ENCODE data around the gene SPON1.

SPON1 gene

GRCh38 chr11:14109742-14110141, 147.2 kb downstream of the SPON1 start:
- Histone ChIP-seq H2AFZ (ENCODE audit: low read length) (no peak overlapping the region), H3K36me3 (ENCODE audit: insufficient read depth, low read length) (no peaks in the 10 kb centered on the region)
- TF ChIP-seq EZH2 (IDR thresholded peaks at IDR 0.05; ENCODE audit: borderline replicate concordance, low read length) (no peak), CTCF (IDR thresholded peaks at IDR 0.05; ENCODE audit: low read length) (no peak)

GRCh38 chr11:14110629-14111028, 148.1 kb downstream of the SPON1 start:
- no peaks in the 10 kb centered on the region for H4K20me1 ChIP-seq (ENCODE audit: insufficient read depth, low read length)
- TF ChIP-seq EZH2 (IDR thresholded peaks at IDR 0.05; ENCODE audit: borderline replicate concordance, low read length) (no peak), CTCF (IDR thresholded peaks at IDR 0.05; ENCODE audit: low read length) (no peak)
- no peak overlapping the region for H3K9ac ChIP-seq (ENCODE audit: low read length)
- H2AFZ ChIP-seq (ENCODE audit: low read length) = no peak overlapping the region
- no peak overlapping the region for H3K4me3 ChIP-seq (ENCODE audit: low read depth, low read length, poor library complexity, severe bottlenecking)
- no peaks in the 10 kb centered on the region for H3F3A ChIP-seq (ENCODE audit: insufficient read depth, low read length)
- H3K4me1 ChIP-seq (ENCODE audit: insufficient read depth, low read length, severe bottlenecking) = no peaks in the 10 kb centered on the region
- H3K36me3 ChIP-seq (ENCODE audit: insufficient read depth, low read length) = no peaks in the 10 kb centered on the region
- H3K79me2 ChIP-seq (ENCODE audit: insufficient read depth, low read length) = no peaks in the 10 kb centered on the region
- H3K27me3 ChIP-seq (ENCODE audit: insufficient read depth, low read length) = no peaks in the 10 kb centered on the region
- no peaks in the 10 kb centered on the region for H3K9me3 ChIP-seq (ENCODE audit: low read length)
- no peak overlapping the region for H3K4me2 ChIP-seq (ENCODE audit: low read length)
- H3K27ac ChIP-seq (ENCODE audit: low read depth, low read length, poor library complexity, severe bottlenecking) = no peak overlapping the region
- H3K9me2 ChIP-seq (ENCODE audit: low read depth, low read length) = no peaks in the 10 kb centered on the region

More at GRCh38 chr11:14109742-14110141, 147.2 kb downstream of the SPON1 start:
- H3K27ac ChIP-seq (ENCODE audit: low read depth, low read length, poor library complexity, severe bottlenecking) = no peak overlapping the region
- no peak overlapping the region for H3K9ac ChIP-seq (ENCODE audit: low read length)
- no peaks in the 10 kb centered on the region for H3K27me3 ChIP-seq (ENCODE audit: insufficient read depth, low read length)
- no peaks in the 10 kb centered on the region for H3K4me1 ChIP-seq (ENCODE audit: insufficient read depth, low read length, severe bottlenecking)
- H3K9me3 ChIP-seq (ENCODE audit: low read length) = no peaks in the 10 kb centered on the region
- H3F3A ChIP-seq (ENCODE audit: insufficient read depth, low read length) = no peaks in the 10 kb centered on the region
- no peaks in the 10 kb centered on the region for H4K20me1 ChIP-seq (ENCODE audit: insufficient read depth, low read length)
- H3K4me3 ChIP-seq (ENCODE audit: low read depth, low read length, poor library complexity, severe bottlenecking) = no peak overlapping the region
- no peaks in the 10 kb centered on the region for H3K79me2 ChIP-seq (ENCODE audit: insufficient read depth, low read length)
- H3K4me2 ChIP-seq (ENCODE audit: low read length) = no peak overlapping the region
- no peaks in the 10 kb centered on the region for H3K9me2 ChIP-seq (ENCODE audit: low read depth, low read length)

GRCh38 chr11:14111496-14111895, 149.0 kb downstream of the SPON1 start:
- H3F3A ChIP-seq (ENCODE audit: insufficient read depth, low read length) = no peaks in the 10 kb centered on the region
- H3K79me2 ChIP-seq (ENCODE audit: insufficient read depth, low read length) = no peaks in the 10 kb centered on the region
- no peak overlapping the region for H2AFZ ChIP-seq (ENCODE audit: low read length)
- no peaks in the 10 kb centered on the region for H4K20me1 ChIP-seq (ENCODE audit: insufficient read depth, low read length)
- no peaks in the 10 kb centered on the region for H3K4me1 ChIP-seq (ENCODE audit: insufficient read depth, low read length, severe bottlenecking)
- H3K4me3 ChIP-seq (ENCODE audit: low read depth, low read length, poor library complexity, severe bottlenecking) = no peak overlapping the region
- H3K4me2 ChIP-seq (ENCODE audit: low read length) = no peak overlapping the region
- no peaks in the 10 kb centered on the region for H3K9me2 ChIP-seq (ENCODE audit: low read depth, low read length)
- H3K9me3 ChIP-seq (ENCODE audit: low read length) = no peaks in the 10 kb centered on the region
- no peaks in the 10 kb centered on the region for H3K36me3 ChIP-seq (ENCODE audit: insufficient read depth, low read length)
- no peak overlapping the region for H3K9ac ChIP-seq (ENCODE audit: low read length)
- H3K27me3 ChIP-seq (ENCODE audit: insufficient read depth, low read length) = no peaks in the 10 kb centered on the region
- TF ChIP-seq EZH2 (IDR thresholded peaks at IDR 0.05; ENCODE audit: borderline replicate concordance, low read length) (no peak), CTCF (IDR thresholded peaks at IDR 0.05; ENCODE audit: low read length) (no peak)
- H3K27ac ChIP-seq (ENCODE audit: low read depth, low read length, poor library complexity, severe bottlenecking) = no peak overlapping the region

Measured in OCI-LY1 (cell line).